ENCODE results near the gene ZP1. TPM values are rescaled to one million over a fixed set of nuclear protein-coding genes. Genes with fewer than 3 reads are reported as not detected.
A peak's percentile ranks its signal among the peaks of the same experiment; 100 is the strongest.

The ZP1 gene
- total RNA-seq, 1 donor: not detected

DNA sequence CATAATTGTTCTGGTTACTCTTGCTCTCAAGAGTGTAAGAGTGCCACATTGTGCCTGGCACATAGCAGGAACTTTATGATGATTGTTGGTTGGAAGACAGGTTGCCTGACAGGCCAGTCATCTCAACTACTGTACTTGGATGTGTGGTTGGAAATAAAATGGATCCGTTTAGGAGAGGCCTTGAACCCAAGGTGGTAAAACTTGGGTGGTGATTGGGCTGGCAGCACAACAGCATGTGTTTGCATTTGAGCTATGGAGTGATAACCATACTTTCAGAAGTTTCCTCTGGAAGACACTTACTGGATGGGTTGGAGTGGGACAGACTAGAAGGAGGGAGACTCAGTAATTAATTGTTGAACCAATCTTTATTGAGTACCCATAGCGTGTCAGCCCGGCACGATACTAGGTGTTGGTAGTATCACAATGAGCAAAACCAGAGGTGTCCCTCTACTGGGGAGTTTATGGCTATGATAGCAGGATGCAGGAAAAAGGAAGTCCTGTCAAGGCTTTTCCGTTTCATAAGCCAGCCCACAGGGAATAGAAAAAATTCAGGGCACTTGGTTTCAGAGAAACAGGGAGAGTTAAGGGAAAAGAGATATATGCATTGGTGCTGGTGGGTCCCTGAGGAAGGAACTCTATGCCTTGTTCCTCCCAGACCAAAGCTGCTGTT, 43.5 kb downstream of the ZP1 start:
- no peak for TF ChIP-seq CTCF (IDR thresholded peaks at IDR 0.05; ENCODE audit: insufficient read depth, low read length)
- H3K4me3 ChIP-seq (ENCODE audit: low read depth, low read length): no peak overlapping the region
- no peak for DNase-seq (ENCODE audit: low read depth)

DNA sequence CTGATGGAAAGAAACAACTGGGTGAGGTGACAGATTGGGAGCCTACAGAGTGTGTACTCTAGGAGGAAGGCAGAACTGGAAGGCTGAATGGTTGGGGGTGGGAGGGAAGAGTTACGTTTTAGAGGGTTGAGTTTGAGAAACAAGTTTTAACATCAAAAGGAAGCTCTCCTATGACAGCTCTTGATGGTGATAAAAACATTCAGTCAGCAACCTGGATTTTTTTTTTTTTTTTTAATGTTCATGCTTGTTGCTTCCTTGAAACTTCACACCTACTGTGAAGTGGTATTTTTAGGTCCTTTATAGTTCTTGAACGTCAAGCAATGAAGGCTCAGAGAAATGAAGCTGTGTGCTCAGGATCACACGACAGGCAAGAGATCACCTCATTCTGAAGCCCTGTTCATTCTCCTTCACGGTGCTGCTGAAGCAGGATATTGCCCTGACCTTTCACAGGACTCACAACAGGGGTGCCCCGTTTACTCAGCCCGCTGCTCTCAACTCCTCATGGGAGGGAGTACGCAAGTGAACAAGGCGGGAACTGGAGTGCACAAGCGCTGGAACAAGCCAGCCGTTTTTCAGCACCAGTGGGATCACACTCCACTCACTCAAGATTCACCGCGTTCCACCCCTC, 45.0 kb downstream of the ZP1 start:
- H3K4me3 ChIP-seq (ENCODE audit: low read depth, low read length): no peak overlapping the region
- DNase-seq (ENCODE audit: low read depth): no peak
- TF ChIP-seq CTCF (IDR thresholded peaks at IDR 0.05; ENCODE audit: insufficient read depth, low read length): no peak

DNA sequence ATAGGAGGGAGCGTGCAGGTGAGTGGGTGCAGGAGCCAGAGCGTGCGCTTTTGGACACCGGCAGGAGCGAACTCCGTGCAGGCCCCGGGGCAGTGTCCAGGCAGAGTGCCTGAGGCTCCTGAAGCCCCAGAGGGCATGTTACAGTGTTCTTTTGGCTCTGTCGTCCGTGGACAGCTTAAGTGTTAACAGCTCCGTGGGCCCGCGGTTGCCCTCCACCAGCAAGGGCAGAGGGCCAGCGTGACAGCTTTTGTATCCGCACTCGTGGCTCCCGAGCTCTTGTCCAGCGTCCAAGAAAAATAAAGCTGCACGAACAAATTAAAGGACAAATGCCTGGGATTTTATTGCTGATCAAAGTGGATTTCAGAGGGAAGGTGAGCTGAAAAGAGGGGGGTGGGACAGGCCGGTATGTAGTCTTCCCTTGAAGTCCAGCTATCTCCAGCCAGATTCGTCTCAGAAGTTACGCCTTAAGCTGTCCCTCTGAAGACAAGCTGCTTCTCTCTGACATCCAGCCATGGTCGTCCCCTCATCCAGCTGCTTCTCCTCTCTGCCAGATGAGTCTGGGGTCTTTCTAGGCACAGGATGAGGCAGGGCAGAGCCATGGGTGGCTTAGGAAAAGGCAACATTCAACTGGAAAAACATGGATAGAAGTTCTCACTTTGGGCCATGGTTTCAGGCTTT, 45.6 kb downstream of the ZP1 start:
- no peak for TF ChIP-seq CTCF (IDR thresholded peaks at IDR 0.05; ENCODE audit: insufficient read depth, low read length)
- no peak for DNase-seq (ENCODE audit: low read depth)
- H3K4me3 ChIP-seq (ENCODE audit: low read depth, low read length): no peak overlapping the region

- TF ChIP-seq CTCF (IDR thresholded peaks at IDR 0.05; ENCODE audit: insufficient read depth, low read length): no peak
- H3K4me3 ChIP-seq (ENCODE audit: low read depth, low read length): peak within 1 kb of the TSS; percentile 86
- peak; percentile 91 for DNase-seq (ENCODE audit: low read depth)
These were observed 46.7 kb downstream of the ZP1 start, which contains the start of gene TMEM109 for GRCh38 chr11:60913793-60914632. TMEM109 (plus strand) TSS chr11:60914158; CDS start chr11:60919694, 5,536 bp downstream.

- no peak for TF ChIP-seq CTCF (IDR thresholded peaks at IDR 0.05; ENCODE audit: insufficient read depth, low read length)
- peak; percentile 30 for DNase-seq (ENCODE audit: low read depth)
These were observed 47.4 kb downstream of the ZP1 start for GRCh38 chr11:60914633-60915247.

More at GRCh38 chr11:60914633-60915247, 47.4 kb downstream of the ZP1 start:
- peak overlapping the region; percentile 86 for H3K4me3 ChIP-seq (ENCODE audit: low read depth, low read length)

Measured in fibroblast of the aortic adventitia (primary cell).